H1 (cell line): Measurements from ENCODE around the gene IGSF5. TPM values are rescaled to one million over a fixed set of nuclear protein-coding genes. Genes with fewer than 3 reads are reported as not detected.

Experiments used
- CTCF ChIA-PET: fragments of 300-600 bp; sonication (Branson Sonifier 250); formaldehyde crosslinking; loops from one replicate; lab custom pipeline; 2021; ENCODE audit not compliant: partially characterized antibody; lab: Charles Lee
- POLR2A ChIA-PET: fragments of 300-600 bp; sonication (Branson Sonifier 250); formaldehyde crosslinking; loops from one replicate; lab custom pipeline; 2021; ENCODE audit warnings: inconsistent platforms; ENCODE audit not compliant: partially characterized antibody; lab: Charles Lee
- DNase-seq, 2 experiments: peaks; one replicate each; pipeline versions ENCODE4 v3.0.0 to v3.0.0-alpha.2; 2010 to 2022; ENCODE audit warnings: low spot score in 2 of 2, low read depth in 1 of 2, mixed read lengths in 1 of 2
- FAIRE-seq: peaks from 2 replicates; lab custom pipeline; 2011; peaks lifted over from hg19 to GRCh38; lab: Jason Lieb, UNC
- H2AFZ ChIP-seq: 2 replicates; pipeline ENCODE4 v1.8.1; 2012; ENCODE audit warnings: low read length, inconsistent platforms
- H2AK5ac ChIP-seq: 2 replicates; pipeline ENCODE4 v1.6.1; 2013; ENCODE audit warnings: low read depth, low read length
- H2BK120ac ChIP-seq: replicated peaks from 2 replicates; pipeline ENCODE3; 2013; ENCODE audit warnings: low read depth, low read length, inconsistent platforms
- H2BK12ac ChIP-seq: 2 replicates; pipeline ENCODE4 v1.6.1; 2013; ENCODE audit warnings: low read depth, low read length
- H2BK15ac ChIP-seq: 2 replicates; pipeline ENCODE4 v1.6.1; 2013; ENCODE audit warnings: low read length
- H2BK20ac ChIP-seq: 2 replicates; pipeline ENCODE4 v1.6.1; 2013; ENCODE audit warnings: low read length
- H2BK5ac ChIP-seq: 2 replicates; pipeline ENCODE4 v1.6.1; 2013; ENCODE audit warnings: low read depth, low read length
- H3K14ac ChIP-seq: 2 replicates; pipeline ENCODE4 v1.6.1; 2013; ENCODE audit warnings: inconsistent platforms; ENCODE audit not compliant: insufficient read length
- H3K18ac ChIP-seq: 2 replicates; pipeline ENCODE4 v1.6.1; 2013; ENCODE audit warnings: low read length; ENCODE audit errors: extremely low read depth
- H3K23ac ChIP-seq: 2 replicates; pipeline ENCODE4 v1.6.1; 2013; ENCODE audit warnings: inconsistent platforms; ENCODE audit not compliant: insufficient read length
- H3K23me2 ChIP-seq: 2 replicates; pipeline ENCODE4 v1.6.1; 2013; ENCODE audit warnings: low read depth, low read length
- H3K27ac ChIP-seq: 2 replicates; pipeline ENCODE4 v1.6.1; 2011; ENCODE audit warnings: low read depth, low read length, inconsistent platforms
- H3K27me3 ChIP-seq, 4 experiments: replicated peaks in 1 of 4; 1 replicate in 1 of 4; 2 replicates in 3 of 4; pipeline versions ENCODE4 v1.6.1 to v1.8.1; 2011 to 2013; ENCODE audit warnings: low read length in 3 of 4, mild to moderate bottlenecking in 3 of 4, inconsistent platforms in 2 of 4, mixed read lengths in 2 of 4, moderate library complexity in 1 of 4; ENCODE audit not compliant: control insufficient read depth in 3 of 4, insufficient read depth in 3 of 4; ENCODE audit errors: extremely low read depth in 1 of 4
- H3K36me3 ChIP-seq, 4 experiments: 2 replicates each; pipeline versions ENCODE4 v1.6.1 to v1.8.1; 2011 to 2013; ENCODE audit warnings: mild to moderate bottlenecking in 4 of 4, low read length in 3 of 4, moderate library complexity in 2 of 4, control low read depth in 1 of 4, inconsistent platforms in 1 of 4; ENCODE audit not compliant: insufficient read depth in 4 of 4, control insufficient read depth in 2 of 4
- H3K4ac ChIP-seq: replicated peaks from 2 replicates; pipeline ENCODE3; 2013; ENCODE audit warnings: low read length, low read depth, mixed read lengths, inconsistent platforms; ENCODE audit not compliant: insufficient read length
- H3K4me1 ChIP-seq, 4 experiments: replicated peaks in 1 of 4; 1 replicate in 1 of 4; 2 replicates in 3 of 4; pipeline versions ENCODE4 v1.6.1 to v1.8.1; 2011 to 2013; ENCODE audit warnings: low read length in 3 of 4, inconsistent platforms in 2 of 4, mixed read lengths in 1 of 4; ENCODE audit not compliant: insufficient read depth in 4 of 4, control insufficient read depth in 3 of 4
- H3K4me2 ChIP-seq, 2 experiments: 2 replicates each; pipeline versions ENCODE4 v1.6.1 to v1.8.1; 2011 to 2013; ENCODE audit warnings: low read depth in 2 of 2, low read length in 2 of 2, control low read depth in 1 of 2, inconsistent platforms in 1 of 2, mild to moderate bottlenecking in 1 of 2; ENCODE audit not compliant: insufficient read depth in 1 of 2
- H3K4me3 ChIP-seq, 4 experiments: fragments of 200-600, 300-600 bp in 1 of 4; sonication (generic), shearing (Covaris generic), sonication (Bioruptor Twin) in 1 of 4; 2 replicates each; pipeline versions ENCODE4 v1.5.1 to v1.8.1; 2011 to 2016; ENCODE audit warnings: low read length in 4 of 4, low read depth in 3 of 4, control low read depth in 2 of 4, inconsistent platforms in 2 of 4, mild to moderate bottlenecking in 2 of 4, mixed read lengths in 1 of 4, moderate library complexity in 1 of 4; ENCODE audit not compliant: insufficient read depth in 2 of 4; ENCODE audit errors: extremely low read depth in 1 of 4
- H3K56ac ChIP-seq: replicated peaks from 2 replicates; pipeline ENCODE3; 2013; ENCODE audit warnings: low read depth, mild to moderate bottlenecking, mixed read lengths, low read length, inconsistent platforms; ENCODE audit not compliant: insufficient read length
- H3K79me1 ChIP-seq: 2 replicates; pipeline ENCODE4 v1.6.1; 2013; ENCODE audit warnings: low read depth, low read length, control low read depth
- H3K79me2 ChIP-seq, 2 experiments: 2 replicates each; pipeline versions ENCODE4 v1.6.1 to v1.8.1; 2012 to 2013; ENCODE audit warnings: low read length in 2 of 2, mild to moderate bottlenecking in 2 of 2, inconsistent platforms in 1 of 2; ENCODE audit not compliant: insufficient read depth in 2 of 2, control insufficient read depth in 1 of 2
- H3K9ac ChIP-seq, 4 experiments: replicated peaks in 1 of 4; 1 replicate in 1 of 4; 2 replicates in 3 of 4; pipeline versions ENCODE4 v1.6.1 to v1.8.1; 2011 to 2013; ENCODE audit warnings: low read depth in 3 of 4, low read length in 3 of 4, control low read depth in 2 of 4, mild to moderate bottlenecking in 2 of 4, moderate library complexity in 2 of 4, inconsistent platforms in 1 of 4; ENCODE audit errors: extremely low read depth in 1 of 4
- H3K9me3 ChIP-seq, 2 experiments: 2 replicates each; pipeline versions ENCODE4 v1.6.1 to v1.8.1; 2012 to 2013; ENCODE audit warnings: mild to moderate bottlenecking in 2 of 2, moderate library complexity in 2 of 2, control low read depth in 1 of 2, inconsistent platforms in 1 of 2, low read depth in 1 of 2, low read length in 1 of 2, mixed read lengths in 1 of 2; ENCODE audit not compliant: insufficient read depth in 2 of 2
- H4K20me1 ChIP-seq, 2 experiments: replicated peaks in 1 of 2; 2 replicates each; pipeline versions ENCODE3 to v1.8.1; 2011 to 2013; ENCODE audit warnings: inconsistent platforms in 2 of 2, low read length in 2 of 2, mild to moderate bottlenecking in 1 of 2; ENCODE audit not compliant: insufficient read depth in 2 of 2, control insufficient read depth in 1 of 2
- H4K5ac ChIP-seq: 2 replicates; pipeline ENCODE4 v1.6.1; 2013; ENCODE audit warnings: low read length, low read depth, mixed read lengths, inconsistent platforms; ENCODE audit not compliant: insufficient read length
- H4K8ac ChIP-seq: 2 replicates; pipeline ENCODE4 v1.8.0; 2013; ENCODE audit warnings: mild to moderate bottlenecking, moderate library complexity, low read length, inconsistent platforms; ENCODE audit not compliant: insufficient read depth; ENCODE audit errors: extremely low read depth
- H4K91ac ChIP-seq: replicated peaks from 2 replicates; pipeline ENCODE3; 2013; ENCODE audit warnings: low read length, mixed read lengths, inconsistent platforms; ENCODE audit not compliant: insufficient read length
- BACH1 ChIP-seq: IDR thresholded peaks from 2 replicates; pipeline ENCODE4 v1.6.1; 2012; ENCODE audit warnings: low read length, improper control_type of control experiment
- E2F6 ChIP-seq: IDR thresholded peaks from 2 replicates; pipeline ENCODE4 v1.6.1; 2012; ENCODE audit warnings: inconsistent platforms
- KDM1A ChIP-seq: fragments of 200-600, 300-600 bp; sonication (generic); IDR thresholded peaks from 2 replicates; pipeline ENCODE4 v1.7.1; 2016; ENCODE audit warnings: mild to moderate bottlenecking, low read length, borderline replicate concordance
- KDM5A ChIP-seq: fragments of 200-600 bp; IDR thresholded peaks from 2 replicates; pipeline ENCODE4 v1.7.1; 2012; ENCODE audit warnings: mild to moderate bottlenecking, low read length, inconsistent platforms, mixed read lengths
- SIN3A ChIP-seq, 2 experiments: IDR thresholded peaks in 1 of 2; conservative IDR thresholded peaks in 1 of 2; 2 replicates each; pipeline ENCODE4 v1.6.1; 2011 to 2012; ENCODE audit warnings: low read length in 2 of 2, improper control_type of control experiment in 1 of 2, low read depth in 1 of 2, mild to moderate bottlenecking in 1 of 2
- SP4 ChIP-seq: IDR thresholded peaks from 2 replicates; pipeline ENCODE4 v1.6.1; 2012; ENCODE audit warnings: low read length, inconsistent platforms
- TEAD4 ChIP-seq: IDR thresholded peaks from 2 replicates; pipeline ENCODE4 v1.6.1; 2012; ENCODE audit warnings: low read depth, low read length, inconsistent platforms, mixed read lengths
- WGBS, 2 experiments: shearing (Covaris generic) in 1 of 2; methylation state at CpG; one replicate each; pipeline versions ENCODE4 v1.1.6 to v1.1.7; 2013 to 2015; ENCODE audit warnings: low lambda C conversion rate in 2 of 2, mixed read lengths in 2 of 2, inconsistent platforms in 1 of 2, low coverage in 1 of 2, missing lambda C conversion rate in 1 of 2; ENCODE audit not compliant: insufficient replicate concordance in 2 of 2, insufficient coverage in 1 of 2, insufficient read length in 1 of 2; ENCODE audit errors: extremely low coverage in 1 of 2, missing lambda C conversion rate in 1 of 2; 5-methylcytosine and 5-hydroxymethylcytosine counted together
- polyA plus RNA-seq, 7 experiments: library from polyadenylated mRNA; depleted of rRNA in 3 of 7; stranded (reverse) in 5 of 7; unstranded in 2 of 7; fragments of >200 nt in 5 of 7; fragments of 200-250 nt in 2 of 7; gene quantifications; 1 replicate in 5 of 7; 2 replicates in 1 of 7; 4 replicates in 1 of 7; pipeline versions ENCODE4 v1.2.1 to v1.2.3, GENCODE V29; 2011 to 2013; ENCODE audit warnings: missing spikeins in 2 of 7, mixed read lengths in 2 of 7
- total RNA-seq: library from RNA; stranded (reverse); fragmentation: NEBNext Ultra II Directional; extraction: Animal tissue kit (Norgen Biotek cat#: 25700); gene quantifications from 2 replicates; pipeline ENCODE4 v1.2.1, GENCODE V29; 2021

Gene IGSF5
- total and polyA plus RNA-seq, 2 of the 8 experiments (the other 6 are each of a cell fraction or from before 2014, with no cell fraction given) = 4.4 to 5.4 TPM

- H2BK20ac ChIP-seq = no peak overlapping the region
- no peak overlapping the region for H3K14ac ChIP-seq
- H3K23me2 ChIP-seq = no peaks in the 10 kb centered on the region
- H3K36me3 ChIP-seq = no peaks in the 10 kb centered on the region
- H4K91ac ChIP-seq = no peak overlapping the region
- no peaks in the 10 kb centered on the region; a peak in 1 of 7 replicates for H3K27me3 ChIP-seq
- H2AK5ac ChIP-seq = no peak overlapping the region
- no peak overlapping the region for H3K4me2 ChIP-seq
- 81% methylated on average over 8 of the region's 8 CpGs; no CpG with 5 or more reads in 1 of the 2 experiments for WGBS, 2 experiments
- TF ChIP-seq TEAD4 (no peak), SP4 (no peak), KDM5A (no peak), SIN3A (conservative IDR thresholded peaks at IDR 0.05 in 1 of 2, IDR thresholded peaks at IDR 0.05 in 1 of 2; ENCODE audit: low read depth in 1 of 2, low read length in 2 of 2) (no peak), E2F6 (no peak), KDM1A (no peak), BACH1 (no peak)
- no peak overlapping the region for H2BK15ac ChIP-seq
- H2BK120ac ChIP-seq = no peak overlapping the region
- H2BK5ac ChIP-seq = no peak overlapping the region
- FAIRE-seq = no peak
- H3K23ac ChIP-seq = no peak overlapping the region
- H3K79me1 ChIP-seq = no peaks in the 10 kb centered on the region
- no peak overlapping the region for H3K56ac ChIP-seq
- H3K9me3 ChIP-seq = 0 out of 4 replicates have a peak, but pooled peaks cover 2% of the 10 kb centered on the region in 2 experiments
- H3K79me2 ChIP-seq = no peaks in the 10 kb centered on the region
- no peak overlapping the region for H3K4me3 ChIP-seq
- CTCF ChIA-PET = no interaction called here
- no peak overlapping the region for H3K27ac ChIP-seq
- no peak overlapping the region for H2BK12ac ChIP-seq
- no peak overlapping the region for H3K18ac ChIP-seq
- no peaks in the 10 kb centered on the region for H3K4me1 ChIP-seq
- no peak overlapping the region for H4K8ac ChIP-seq
- H2AFZ ChIP-seq = no peak overlapping the region
- H3K9ac ChIP-seq = no peak overlapping the region
- H4K20me1 ChIP-seq = no peaks in the 10 kb centered on the region
- POLR2A ChIA-PET = no interaction called here
- H4K5ac ChIP-seq = no peak overlapping the region
- no peak overlapping the region for H3K4ac ChIP-seq
- DNase-seq = no peak
Measured at GRCh38 chr21:39756285-39756684, 11.3 kb downstream of the IGSF5 start.
